PC-9 (cell line): Measurements from ENCODE around the gene OR52D1. TPM values are rescaled to one million over a fixed set of nuclear protein-coding genes. Genes with fewer than 3 reads are reported as not detected.

Experiments used
- BruUV-seq: library from RNA; stranded (reverse); fragments of 400-500 nt; replicated peaks from 2 replicates; lab custom pipeline; 2021; lab: Mats Ljungman, UMichigan
- CTCF ChIA-PET: fragments of 300-600 bp; sonication (Branson Sonifier 250); formaldehyde crosslinking; loops from one replicate; lab custom pipeline; 2022; ENCODE audit warnings: antibody characterized with exemption; lab: Charles Lee
- POLR2A ChIA-PET: fragments of 300-600 bp; sonication (Branson Sonifier 250); formaldehyde crosslinking; loops from one replicate; lab custom pipeline; 2022; ENCODE audit warnings: antibody characterized with exemption; ENCODE audit not compliant: unreplicated experiment; lab: Charles Lee
- DNase-seq, 2 experiments: peaks; one replicate each; pipeline versions ENCODE4 v3.0.0 to v3.0.0-alpha.2; 2015 to 2022; ENCODE audit warnings: mixed read lengths in 1 of 2
- H2AFZ ChIP-seq: fragments of 200-600 bp; sonication (generic); 2 replicates; pipeline ENCODE4 v1.8.1; 2017; ENCODE audit warnings: antibody characterized with exemption
- H3F3A ChIP-seq: fragments of 200-600 bp; sonication (generic); 2 replicates; pipeline ENCODE4 v1.8.1; 2017; ENCODE audit warnings: antibody characterized with exemption, mild to moderate bottlenecking, low read depth; ENCODE audit not compliant: insufficient read depth
- H3K27ac ChIP-seq: fragments of 200-600 bp; sonication (generic); 2 replicates; pipeline ENCODE4 v1.6.1; 2016; ENCODE audit warnings: mixed run types
- H3K27me3 ChIP-seq: fragments of 200-600 bp; sonication (generic); 2 replicates; pipeline ENCODE4 v1.6.1; 2016; ENCODE audit warnings: low read depth, mixed run types; ENCODE audit not compliant: insufficient read depth
- H3K36me3 ChIP-seq: fragments of 200-600 bp; sonication (generic); 2 replicates; pipeline ENCODE4 v1.6.1; 2016; ENCODE audit warnings: low read depth, mixed run types
- H3K4me1 ChIP-seq: fragments of 200-600 bp; sonication (generic); replicated peaks from 2 replicates; pipeline ENCODE4 v1.6.1; 2016; ENCODE audit warnings: mixed run types; ENCODE audit not compliant: insufficient read depth
- H3K4me2 ChIP-seq: fragments of 200-600 bp; sonication (generic); 2 replicates; pipeline ENCODE4 v1.6.1; 2017; ENCODE audit warnings: mixed run types
- H3K4me3 ChIP-seq: fragments of 200-600 bp; sonication (generic); 2 replicates; pipeline ENCODE4 v1.6.1; 2016; ENCODE audit warnings: mixed run types
- H3K79me2 ChIP-seq: fragments of 200-600 bp; sonication (generic); 2 replicates; pipeline ENCODE4 v1.6.1; 2017; ENCODE audit warnings: low read depth, mixed run types
- H3K9me2 ChIP-seq: fragments of 200-600 bp; sonication (generic); 2 replicates; pipeline ENCODE4 v1.8.1; 2017; ENCODE audit warnings: mild to moderate bottlenecking; ENCODE audit not compliant: insufficient read depth
- H3K9me3 ChIP-seq: fragments of 200-600 bp; sonication (generic); 2 replicates; pipeline ENCODE4 v1.8.1; 2016; ENCODE audit warnings: low read depth; ENCODE audit not compliant: insufficient read depth
- H4K20me1 ChIP-seq: fragments of 200-600 bp; sonication (generic); 2 replicates; pipeline ENCODE4 v1.8.1; 2017; ENCODE audit not compliant: insufficient read depth
- CTCF ChIP-seq: fragments of 200-600 bp; sonication (generic); conservative IDR thresholded peaks from 2 replicates; pipeline ENCODE4 v1.6.1; 2017; ENCODE audit warnings: mixed run types, antibody characterized with exemption, mild to moderate bottlenecking, moderate library complexity
- EZH2 ChIP-seq: fragments of 200-600 bp; sonication (generic); IDR thresholded peaks from 2 replicates; pipeline ENCODE4 v1.8.0; 2017; ENCODE audit warnings: antibody characterized with exemption, low read depth
- intact Hi-C: fragments of 100-400 bp; cut with micrococcal nuclease; formaldehyde crosslinking; loops from one replicate; pipeline ENCODE4 v1.10.0; 2022; ENCODE audit not compliant: unreplicated experiment
- total RNA-seq: library from RNA; stranded (reverse); gene quantifications from 2 replicates; pipeline ENCODE4 v1.2.3, GENCODE V29; 2021

OR52D1 gene
- total RNA-seq, 1 experiment from 2014 or later, result not detected

GRCh38 chr11:5449023-5449422 is 39.5 kb upstream of the OR52D1 start, which contains the start of gene OR51I2:
Gene OR51I2, plus strand, starts transcription at chr11:5449323. Its CDS starts 4,166 bp downstream, at chr11:5453489.
- Histone ChIP-seq H3K9me2 (no peaks in the 10 kb centered on the region), H4K20me1 (no peaks in the 10 kb centered on the region), H3K36me3 (no peaks in the 10 kb centered on the region), H3F3A (no peaks in the 10 kb centered on the region), H3K9me3 (no peaks in the 10 kb centered on the region), H2AFZ (no peak within 1 kb of the TSS), H3K79me2 (no peaks in the 10 kb centered on the region), H3K27me3 (0 out of 2 replicates have a peak, but pooled peaks cover 9% of the 10 kb centered on the region), H3K27ac (no peak within 1 kb of the TSS), H3K4me1 (no peaks in the 10 kb centered on the region), H3K4me2 (no peak within 1 kb of the TSS), H3K4me3 (no peak within 1 kb of the TSS)
- TF ChIP-seq EZH2 (no peak), CTCF (no peak)
- no TSS peak for BruUV-seq
- POLR2A ChIA-PET, result no interaction called here
- intact Hi-C loops, result no loop called here
- no peak for DNase-seq
- CTCF ChIA-PET, result no interaction called here

- intact Hi-C loops, result no loop called here
- H3F3A ChIP-seq, result no peaks in the 10 kb centered on the region
- H3K4me1 ChIP-seq, result no peaks in the 10 kb centered on the region
- H2AFZ ChIP-seq, result no peak overlapping the region
- no peaks in the 10 kb centered on the region for H3K36me3 ChIP-seq
- BruUV-seq, result no TSS peak
- no peak overlapping the region for H3K27ac ChIP-seq
- CTCF ChIA-PET, result no interaction called here
- TF ChIP-seq EZH2, result no peak
- no peak for TF ChIP-seq CTCF
- no peaks in the 10 kb centered on the region for H3K79me2 ChIP-seq
- no peak overlapping the region for H3K4me2 ChIP-seq
- DNase-seq, result no peak
- 0 out of 2 replicates have a peak, but pooled peaks cover 9% of the 10 kb centered on the region for H3K27me3 ChIP-seq
- no peaks in the 10 kb centered on the region for H4K20me1 ChIP-seq
- H3K9me2 ChIP-seq, result no peaks in the 10 kb centered on the region
- POLR2A ChIA-PET, result no interaction called here
- no peak overlapping the region for H3K4me3 ChIP-seq
- no peaks in the 10 kb centered on the region for H3K9me3 ChIP-seq
Observed at GRCh38 chr11:5449432-5449831, 39.1 kb upstream of the OR52D1 start.

DNA sequence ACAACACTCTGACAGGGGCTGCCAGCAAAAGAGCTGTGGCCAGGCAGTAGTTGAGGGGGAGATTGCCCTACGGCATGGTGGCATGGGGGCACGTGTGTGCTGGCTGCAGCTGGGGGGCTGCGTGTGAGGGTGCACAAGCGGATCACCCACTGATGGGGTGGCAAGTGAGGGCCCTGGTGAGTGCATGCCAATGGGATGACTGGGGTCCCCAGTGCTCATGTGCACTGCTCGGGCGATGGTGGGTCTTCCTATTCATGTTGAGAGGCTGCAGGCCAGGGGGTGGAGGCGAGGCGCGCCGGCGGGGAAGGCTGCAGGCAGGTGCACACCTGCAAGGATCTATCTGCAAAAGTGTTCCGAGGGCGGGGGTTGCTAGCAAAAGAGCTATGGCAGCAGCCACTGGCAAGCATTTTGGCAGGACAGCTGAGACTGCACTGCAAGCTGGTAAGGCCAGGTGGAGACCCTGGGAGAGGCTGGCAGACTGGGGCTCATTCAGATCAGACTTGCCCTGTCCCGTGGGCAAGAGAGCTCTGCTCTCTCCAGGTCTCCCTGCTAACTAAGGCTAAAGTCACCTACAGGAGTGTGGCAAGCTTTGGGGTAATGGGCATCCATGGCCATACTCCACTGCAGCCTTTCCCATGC is 27.4 kb upstream of the OR52D1 start:
- no peak for DNase-seq
- Histone ChIP-seq H3K4me2 (no peak overlapping the region), H3K4me1 (no peaks in the 10 kb centered on the region), H3F3A (no peaks in the 10 kb centered on the region), H3K27me3 (no peaks in the 10 kb centered on the region), H4K20me1 (no peaks in the 10 kb centered on the region), H3K79me2 (no peaks in the 10 kb centered on the region), H3K27ac (no peak overlapping the region), H2AFZ (no peak overlapping the region), H3K36me3 (no peaks in the 10 kb centered on the region), H3K9me3 (no peaks in the 10 kb centered on the region), H3K9me2 (no peaks in the 10 kb centered on the region), H3K4me3 (no peak overlapping the region)
- CTCF ChIA-PET, result no interaction called here
- BruUV-seq, result no TSS peak
- TF ChIP-seq CTCF (no peak), EZH2 (no peak)
- POLR2A ChIA-PET, result no interaction called here
- intact Hi-C loops, result no loop called here
